HL-60 (cell line): ENCODE results near the gene YTHDF1.

ENCODE experiments used
- CTCF ChIP-seq: IDR thresholded peaks from one replicate; pipeline ENCODE4 v1.5.1; 2011; ENCODE audit warnings: low read length, control low read depth, inconsistent platforms; ENCODE audit not compliant: insufficient read depth
- GABPA ChIP-seq: IDR thresholded peaks from 2 replicates; pipeline ENCODE4 v1.6.1; 2012; ENCODE audit warnings: low read depth
- REST ChIP-seq: IDR thresholded peaks from 2 replicates; pipeline ENCODE4 v1.6.1; 2012; ENCODE audit warnings: low read depth; ENCODE audit not compliant: insufficient replicate concordance
- SPI1 ChIP-seq: IDR thresholded peaks from 2 replicates; pipeline ENCODE4 v1.6.1; 2012; ENCODE audit warnings: low read depth, mild to moderate bottlenecking, borderline replicate concordance

- TF ChIP-seq CTCF: no peak
- TF ChIP-seq SPI1: no peak
- no peak for TF ChIP-seq REST
- no peak for TF ChIP-seq GABPA
These were observed 10.0 kb downstream of the YTHDF1 start for GRCh38 chr20:63205896-63206295.
